ENCODE measurements around the gene CREB3. TPM values are rescaled to one million over a fixed set of nuclear protein-coding genes. Genes with fewer than 3 reads are reported as not detected.

Gene CREB3
- total RNA-seq, 1 experiment from 2014 or later, result 22.4 TPM

GRCh38 chr9:35763803-35764202, 31.3 kb downstream of the CREB3 start:
- CTCF ChIA-PET, result no interaction called here
- peaks cover 5% of the 10 kb centered on the region for H3K4me1 ChIP-seq (replicated peaks; ENCODE audit: insufficient read depth)
- BruUV-seq (replicated peaks), result no TSS peak

GRCh38 chr9:35766997-35767396, 34.5 kb downstream of the CREB3 start:
- Histone ChIP-seq H3K9me3 (ENCODE audit: insufficient read depth, low read depth) (no peaks in the 10 kb centered on the region), H3K79me2 (ENCODE audit: low read depth) (0 out of 2 replicates have a peak, but pooled peaks cover under 1% of the 10 kb centered on the region), H3K9me2 (ENCODE audit: insufficient read depth) (no peaks in the 10 kb centered on the region), H3K4me2 (no peak overlapping the region), H3K36me3 (ENCODE audit: low read depth) (no peaks in the 10 kb centered on the region), H3K4me1 (replicated peaks; ENCODE audit: insufficient read depth) (peaks cover 16% of the 10 kb centered on the region), H3K4me3 (no peak overlapping the region), H3K27me3 (ENCODE audit: insufficient read depth, low read depth) (no peaks in the 10 kb centered on the region), H3F3A (ENCODE audit: insufficient read depth, low read depth) (peaks cover 12% of the 10 kb centered on the region), H3K27ac (no peak overlapping the region), H2AFZ (no peak overlapping the region), H4K20me1 (ENCODE audit: insufficient read depth) (no peaks in the 10 kb centered on the region)
- TF ChIP-seq EZH2 (IDR thresholded peaks at IDR 0.05; ENCODE audit: low read depth), result no peak
- no peak for TF ChIP-seq CTCF (conservative IDR thresholded peaks at IDR 0.05)
- POLR2A ChIA-PET (ENCODE audit: unreplicated experiment), result no interaction called here
- CTCF ChIA-PET, result no interaction called here
- intact Hi-C loops (cut with micrococcal nuclease; ENCODE audit: unreplicated experiment), result no loop called here
- BruUV-seq (replicated peaks), result no TSS peak
- DNase-seq, result no peak

More at GRCh38 chr9:35763803-35764202, 31.3 kb downstream of the CREB3 start:
- H2AFZ ChIP-seq, result no peak overlapping the region
- no peak overlapping the region for H3K4me2 ChIP-seq
- intact Hi-C loops (cut with micrococcal nuclease; ENCODE audit: unreplicated experiment), result no loop called here
- POLR2A ChIA-PET (ENCODE audit: unreplicated experiment), result no interaction called here
- no peak overlapping the region for H3K4me3 ChIP-seq
- H3K9me2 ChIP-seq (ENCODE audit: insufficient read depth), result no peaks in the 10 kb centered on the region
- TF ChIP-seq EZH2 (IDR thresholded peaks at IDR 0.05; ENCODE audit: low read depth) (no peak), CTCF (conservative IDR thresholded peaks at IDR 0.05) (no peak)
- no peaks in the 10 kb centered on the region for H4K20me1 ChIP-seq (ENCODE audit: insufficient read depth)
- peaks cover 3% of the 10 kb centered on the region; the same call in 1 of the 2 replicates for H3F3A ChIP-seq (ENCODE audit: insufficient read depth, low read depth)
- no peaks in the 10 kb centered on the region for H3K9me3 ChIP-seq (ENCODE audit: insufficient read depth, low read depth)
- H3K27ac ChIP-seq, result no peak overlapping the region
- DNase-seq, result no peak
- no peaks in the 10 kb centered on the region for H3K27me3 ChIP-seq (ENCODE audit: insufficient read depth, low read depth)
- H3K79me2 ChIP-seq (ENCODE audit: low read depth), result peaks cover 26% of the 10 kb centered on the region
- no peaks in the 10 kb centered on the region for H3K36me3 ChIP-seq (ENCODE audit: low read depth)

GRCh38 chr9:35767458-35767857, 35.0 kb downstream of the CREB3 start:
- BruUV-seq (replicated peaks), result no TSS peak
- H3F3A ChIP-seq (ENCODE audit: insufficient read depth, low read depth), result peaks cover 16% of the 10 kb centered on the region
- TF ChIP-seq EZH2 (IDR thresholded peaks at IDR 0.05; ENCODE audit: low read depth) (no peak), CTCF (conservative IDR thresholded peaks at IDR 0.05) (no peak)
- H3K27me3 ChIP-seq (ENCODE audit: insufficient read depth, low read depth), result no peaks in the 10 kb centered on the region
- no peaks in the 10 kb centered on the region for H3K36me3 ChIP-seq (ENCODE audit: low read depth)
- peaks cover 21% of the 10 kb centered on the region for H3K4me1 ChIP-seq (replicated peaks; ENCODE audit: insufficient read depth)
- intact Hi-C loops (cut with micrococcal nuclease; ENCODE audit: unreplicated experiment), result no loop called here
- no peak overlapping the region for H2AFZ ChIP-seq
- H3K4me3 ChIP-seq, result no peak overlapping the region
- H3K4me2 ChIP-seq, result no peak overlapping the region
- H4K20me1 ChIP-seq (ENCODE audit: insufficient read depth), result no peaks in the 10 kb centered on the region
- CTCF ChIA-PET, result interaction anchor here (0.7 kb wide), 1 partner anchor 121 kb away, joined by 4 read pairs; no protein-coding TSS in a partner anchor
- POLR2A ChIA-PET (ENCODE audit: unreplicated experiment), result no interaction called here
- no peaks in the 10 kb centered on the region for H3K9me3 ChIP-seq (ENCODE audit: insufficient read depth, low read depth)
- DNase-seq, result no peak
- H3K79me2 ChIP-seq (ENCODE audit: low read depth), result no peaks in the 10 kb centered on the region
- no peaks in the 10 kb centered on the region for H3K9me2 ChIP-seq (ENCODE audit: insufficient read depth)
- H3K27ac ChIP-seq, result no peak overlapping the region

All from PC-9 (cell line).